ENCODE results near the gene CCDC174.

CCDC174 gene

GRCh38 chr3:14706096-14706495 is 54.5 kb downstream of the CCDC174 start:
- DNase-seq = no peak

GRCh38 chr3:14716591-14716990 is 65.0 kb downstream of the CCDC174 start:
- no peak for DNase-seq

DNA sequence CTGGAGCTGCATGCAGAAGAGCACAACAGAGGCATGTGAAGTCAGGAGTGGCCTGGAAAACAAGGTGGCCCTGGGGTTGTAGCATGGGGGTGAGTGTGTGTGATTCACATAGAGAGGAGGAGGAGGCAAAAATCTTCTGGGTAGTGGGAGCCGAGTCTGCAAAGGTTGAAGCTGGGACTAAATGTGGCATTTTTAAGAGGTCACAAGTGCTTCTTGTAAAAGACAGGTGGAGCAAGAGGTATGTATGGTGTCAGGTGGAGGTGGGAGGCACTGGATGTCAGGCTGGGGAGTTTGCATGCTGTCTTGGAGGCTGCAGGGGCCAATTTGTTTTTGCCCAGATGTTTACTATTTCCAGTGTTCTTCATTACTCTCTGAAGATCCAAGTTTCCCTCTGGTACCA is 65.7 kb downstream of the CCDC174 start:
- DNase-seq = no peak

- no peak for DNase-seq
Observed at GRCh38 chr3:14718539-14718938, 67.0 kb downstream of the CCDC174 start.

GRCh38 chr3:14719006-14719405 is 67.4 kb downstream of the CCDC174 start:
- no peak for DNase-seq

DNA sequence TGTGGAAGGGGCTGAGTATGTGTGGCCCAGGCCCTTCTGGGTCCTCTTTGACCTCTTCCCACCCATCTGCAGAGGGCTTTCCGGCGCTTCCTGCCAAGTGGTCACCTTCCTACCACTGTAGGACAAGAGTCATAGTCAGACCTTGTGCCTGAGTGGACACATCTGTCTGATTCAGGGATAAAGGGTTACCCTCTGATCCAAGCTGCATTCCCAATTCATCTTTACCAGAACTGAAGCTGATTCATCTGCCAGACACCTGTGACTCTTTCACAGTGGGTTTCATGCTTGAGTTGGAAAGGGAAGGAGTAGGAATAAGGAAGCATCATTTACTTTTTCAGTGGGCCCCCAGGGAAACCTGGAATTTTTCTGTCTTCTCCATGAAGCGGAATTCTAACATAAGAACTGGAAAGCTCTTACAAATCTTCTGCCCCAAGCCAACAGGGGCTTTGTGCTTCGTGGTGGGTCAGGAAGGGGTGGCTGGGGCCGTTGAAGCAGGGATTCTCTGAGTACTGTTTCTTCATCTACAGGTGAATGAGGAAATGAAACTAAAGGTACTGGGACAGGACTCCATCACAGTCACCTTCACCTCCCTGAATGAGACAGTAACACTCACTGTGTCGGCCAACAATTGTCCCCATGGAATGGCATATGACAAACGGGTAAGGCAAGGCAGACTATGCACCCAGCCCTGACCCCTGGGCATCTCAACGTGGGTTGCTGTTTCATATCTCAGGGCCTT is 69.7 kb downstream of the CCDC174 start:
- no peak for DNase-seq

Data from NCI-H526 treated with DMSO at 0.1 percent for 48 hours (cell line).